Measurements from ENCODE around the gene DPM2. TPM values are rescaled to one million over a fixed set of nuclear protein-coding genes. Genes with fewer than 3 reads are reported as not detected.

Gene DPM2
- total and polyA plus RNA-seq, 2 of the 4 experiments (the other 2 are of a cell fraction): 10.8 to 60.6 TPM

GRCh38 chr9:127961155-127961490 lies 23.5 kb upstream of the DPM2 start:
- Histone ChIP-seq H3K23ac (ENCODE audit: low read depth, low read length) (no peak overlapping the region), H2BK20ac (ENCODE audit: low read depth, low read length) (no peak overlapping the region), H3K56ac (ENCODE audit: extremely low read depth, insufficient read depth, low read length) (no peak overlapping the region), H3K9me1 (ENCODE audit: insufficient read depth, low read length) (peaks cover 3% of the 10 kb centered on the region), H4K91ac (ENCODE audit: insufficient read depth, low read depth, low read length) (no peak overlapping the region), H4K5ac (ENCODE audit: low read depth, low read length) (no peak overlapping the region), H3K27me3 (ENCODE audit: control insufficient read depth, insufficient read depth, low read length) (no peaks in the 10 kb centered on the region), H2AK9ac (replicated peaks; ENCODE audit: low read depth, low read length, poor library complexity) (no peak overlapping the region), H3K4ac (ENCODE audit: low read depth, low read length) (no peak overlapping the region), H3K9ac (ENCODE audit: low read depth, low read length) (no peak overlapping the region), H4K20me1 (ENCODE audit: insufficient read depth, low read length) (no peaks in the 10 kb centered on the region), H2AK5ac (ENCODE audit: low read depth, low read length) (no peak overlapping the region), H3K9me3 (ENCODE audit: control insufficient read depth, insufficient read depth, low read length) (no peaks in the 10 kb centered on the region; the same call in 1 of the 2 replicates), H3K18ac (ENCODE audit: low read depth, low read length) (no peak overlapping the region), H2BK15ac (ENCODE audit: low read depth, low read length) (no peak overlapping the region), H3K27ac (ENCODE audit: insufficient read depth, low read length) (no peak overlapping the region), H3K79me1 (ENCODE audit: low read depth in 1 of 2, low read length in 2 of 2) (peaks cover 32 to 72% of the 10 kb centered on the region in 2 experiments), H3K4me2 (ENCODE audit: low read depth, low read length) (no peak overlapping the region), H3K14ac (replicated peaks; ENCODE audit: low read depth, low read length) (no peak overlapping the region), H3K4me3 (ENCODE audit: insufficient read depth, low read depth, low read length) (no peak overlapping the region), H4K8ac (ENCODE audit: low read depth in 2 of 2, low read length in 2 of 2) (no peak overlapping the region), H2BK120ac (ENCODE audit: low read depth, low read length) (no peak overlapping the region), H3K4me1 (ENCODE audit: control insufficient read depth, insufficient read depth, low read length) (peaks cover 27% of the 10 kb centered on the region), H2BK5ac (ENCODE audit: low read depth, low read length, poor library complexity, severe bottlenecking) (no peak overlapping the region), H3K36me3 (ENCODE audit: control insufficient read depth, insufficient read depth, low read length) (no peaks in the 10 kb centered on the region), H2AFZ (replicated peaks; ENCODE audit: low read length, poor library complexity) (no peak overlapping the region)
- ChIA-PET CTCF (no interaction called here), POLR2A (ENCODE audit: unreplicated experiment) (no interaction called here)
- BruUV-seq (replicated peaks): no TSS peak
- DNase-seq (no peak), ATAC-seq (ENCODE audit: low read depth) (no peak)
- 100% methylated on average over 1 of the region's 2 CpGs; no CpG with 5 or more reads in 1 of the 2 experiments for WGBS, 2 experiments (ENCODE audit: extremely low coverage in 2 of 2, insufficient read length in 1 of 2)
- dilution Hi-C loops (cut with HindIII; ENCODE audit: low sequenced_read_pairs, unreplicated experiment): no loop called here
- intact Hi-C loops (cut with micrococcal nuclease): no loop called here
- TF ChIP-seq MXI1 (IDR thresholded peaks at IDR 0.05; ENCODE audit: borderline replicate concordance, low read depth, low read length) (no peak), FOS (IDR thresholded peaks at IDR 0.05; ENCODE audit: low read depth, low read length) (no peak), CTCF (conservative IDR thresholded peaks at IDR 0.05; ENCODE audit: low read depth, low read length) (no peak), ELK1 (IDR thresholded peaks at IDR 0.05; ENCODE audit: borderline replicate concordance, low read depth, low read length) (no peak), NFE2L2 (IDR thresholded peaks at IDR 0.05; ENCODE audit: low read depth, low read length) (no peak), RFX5 (IDR thresholded peaks at IDR 0.05; ENCODE audit: low read depth, low read length) (no peak), POLR2A (IDR thresholded peaks at IDR 0.05; ENCODE audit: low read depth, low read length) (no peak), CEBPB (IDR thresholded peaks at IDR 0.05; ENCODE audit: low read depth, low read length) (no peak), BHLHE40 (IDR thresholded peaks at IDR 0.05; ENCODE audit: low read depth, low read length) (no peak)
- in situ Hi-C loops (cut with MboI; ENCODE audit: low sequenced_read_pairs): no loop called here

All from IMR-90 (cell line).